Upper lobe of right lung (tissue), 1 donor: ENCODE data around the gene AIMP2. TPM values are rescaled to one million over a fixed set of nuclear protein-coding genes. Genes with fewer than 3 reads are reported as not detected.
A peak's percentile ranks its signal among the peaks of the same experiment; 100 is the strongest.

Experiments
- ATAC-seq: fragments of 200-7000 bp; cut with Tn5 transposase; one replicate; pipeline ENCODE4 v1.9.1; 2020; ENCODE audit warnings: mild to moderate bottlenecking, moderate library complexity
- DNase-seq: peaks from one replicate; pipeline ENCODE4 v3.0.0-alpha.2; 2020
- H3K27ac ChIP-seq: fragments of 200-600 bp; one replicate; pipeline ENCODE4 v1.8.0; 2022
- H3K27me3 ChIP-seq: fragments of 200-600 bp; one replicate; pipeline ENCODE4 v1.8.0; 2022; ENCODE audit warnings: mild to moderate bottlenecking
- H3K36me3 ChIP-seq: fragments of 200-600 bp; one replicate; pipeline ENCODE4 v1.8.0; 2022
- H3K4me1 ChIP-seq: fragments of 200-600 bp; one replicate; pipeline ENCODE4 v1.8.0; 2022
- H3K4me3 ChIP-seq: fragments of 200-600 bp; one replicate; pipeline ENCODE4 v1.8.0; 2022; ENCODE audit warnings: mild to moderate bottlenecking
- H3K9me3 ChIP-seq: fragments of 200-600 bp; one replicate; pipeline ENCODE4 v1.8.0; 2022
- intact Hi-C: fragments of 100-400 bp; cut with DNase I; formaldehyde crosslinking; loops from one replicate; pipeline ENCODE4 v1.11.0; 2022
- total RNA-seq: library from RNA; stranded (reverse); fragmentation: NEBNext Ultra II Directional; extraction: Animal tissue kit (Norgen Biotek cat#: 25700); gene quantifications from one replicate; pipeline ENCODE4 v1.2.1, GENCODE V29; 2021
- TF ChIP-seq, protein P1 (sequence below): fragments of 200-600 bp; IDR thresholded peaks from one replicate; pipeline ENCODE4 v1.8.0; 2022; ENCODE audit warnings: antibody characterized with exemption
- donor health status: DM: no; HTN: yes; CAD: no; lungs with severe emphysema.

AIMP2 gene
- total RNA-seq, 1 donor from 2014 or later = 20.3 TPM

- H3K27me3 ChIP-seq = no peaks in the 10 kb centered on the region
- H3K27ac ChIP-seq = peak overlapping the region; percentile 84
- H3K9me3 ChIP-seq = no peaks in the 10 kb centered on the region
- H3K4me3 ChIP-seq = peak overlapping the region; percentile 40
- ATAC-seq (peak; percentile 76), DNase-seq (peak; percentile 54)
- H3K36me3 ChIP-seq = peaks cover 74% of the 10 kb centered on the region
- intact Hi-C loops = no loop called here
- peaks cover 14% of the 10 kb centered on the region for H3K4me1 ChIP-seq
- TF ChIP-seq, protein P1, sequence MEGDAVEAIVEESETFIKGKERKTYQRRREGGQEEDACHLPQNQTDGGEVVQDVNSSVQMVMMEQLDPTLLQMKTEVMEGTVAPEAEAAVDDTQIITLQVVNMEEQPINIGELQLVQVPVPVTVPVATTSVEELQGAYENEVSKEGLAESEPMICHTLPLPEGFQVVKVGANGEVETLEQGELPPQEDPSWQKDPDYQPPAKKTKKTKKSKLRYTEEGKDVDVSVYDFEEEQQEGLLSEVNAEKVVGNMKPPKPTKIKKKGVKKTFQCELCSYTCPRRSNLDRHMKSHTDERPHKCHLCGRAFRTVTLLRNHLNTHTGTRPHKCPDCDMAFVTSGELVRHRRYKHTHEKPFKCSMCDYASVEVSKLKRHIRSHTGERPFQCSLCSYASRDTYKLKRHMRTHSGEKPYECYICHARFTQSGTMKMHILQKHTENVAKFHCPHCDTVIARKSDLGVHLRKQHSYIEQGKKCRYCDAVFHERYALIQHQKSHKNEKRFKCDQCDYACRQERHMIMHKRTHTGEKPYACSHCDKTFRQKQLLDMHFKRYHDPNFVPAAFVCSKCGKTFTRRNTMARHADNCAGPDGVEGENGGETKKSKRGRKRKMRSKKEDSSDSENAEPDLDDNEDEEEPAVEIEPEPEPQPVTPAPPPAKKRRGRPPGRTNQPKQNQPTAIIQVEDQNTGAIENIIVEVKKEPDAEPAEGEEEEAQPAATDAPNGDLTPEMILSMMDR = no peak
Observed at GRCh38 chr7:6026820-6027311, 17.8 kb downstream of the AIMP2 start.

DNA sequence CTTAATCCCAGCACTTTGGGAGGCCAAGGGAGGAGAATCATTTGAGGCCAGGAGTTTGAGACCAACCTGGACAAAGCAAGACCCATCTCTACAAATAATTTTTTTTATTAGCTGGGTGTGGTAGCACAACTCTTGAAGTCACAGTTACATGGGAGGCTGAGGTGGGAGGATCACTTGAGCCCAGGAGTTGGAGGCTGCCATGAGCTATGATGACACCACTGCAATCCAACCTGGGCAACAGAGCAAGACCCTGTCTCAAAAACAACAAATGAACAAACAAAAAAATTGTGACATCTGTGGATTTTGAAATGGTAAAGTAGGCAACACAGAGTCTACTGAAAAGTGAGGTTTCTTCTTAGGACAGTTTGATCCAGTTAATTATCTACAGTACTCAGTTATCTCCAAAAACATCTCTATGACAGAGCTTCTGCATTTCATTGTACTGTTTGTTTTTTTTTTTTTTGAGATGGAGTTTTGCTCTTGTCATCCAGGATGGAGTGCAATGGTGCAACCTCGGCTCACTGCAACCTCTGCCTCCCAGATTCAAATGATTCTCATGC, 18.8 kb downstream of the AIMP2 start:
- no peaks in the 10 kb centered on the region for H3K27me3 ChIP-seq
- intact Hi-C loops = no loop called here
- peaks cover 73% of the 10 kb centered on the region for H3K36me3 ChIP-seq
- H3K4me3 ChIP-seq = no peak overlapping the region
- H3K4me1 ChIP-seq = peaks cover 14% of the 10 kb centered on the region
- TF ChIP-seq, protein P1 = no peak
- H3K27ac ChIP-seq = peak overlapping the region; percentile 84
- DNase-seq (no peak), ATAC-seq (no peak)
- H3K9me3 ChIP-seq = no peaks in the 10 kb centered on the region

GRCh38 chr7:6028563-6028962, 19.5 kb downstream of the AIMP2 start:
- TF ChIP-seq, protein P1 = no peak
- H3K27me3 ChIP-seq = no peaks in the 10 kb centered on the region
- DNase-seq (no peak), ATAC-seq (no peak)
- no peak overlapping the region for H3K4me3 ChIP-seq
- H3K36me3 ChIP-seq = peaks cover 72% of the 10 kb centered on the region
- intact Hi-C loops = no loop called here
- H3K4me1 ChIP-seq = peaks cover 14% of the 10 kb centered on the region
- H3K9me3 ChIP-seq = no peaks in the 10 kb centered on the region
- no peak overlapping the region for H3K27ac ChIP-seq

- no peaks in the 10 kb centered on the region for H3K9me3 ChIP-seq
- TF ChIP-seq, protein P1 = no peak
- H3K36me3 ChIP-seq = peaks cover 71% of the 10 kb centered on the region
- DNase-seq (no peak), ATAC-seq (no peak)
- intact Hi-C loops = no loop called here
- H3K4me1 ChIP-seq = peaks cover 13% of the 10 kb centered on the region
- no peak within 1 kb of the TSS for H3K4me3 ChIP-seq
- H3K27ac ChIP-seq = no peak within 1 kb of the TSS
- no peaks in the 10 kb centered on the region for H3K27me3 ChIP-seq
Observed at GRCh38 chr7:6030988-6031387, 21.9 kb downstream of the AIMP2 start, which contains the start of gene ANKRD61. Gene ANKRD61, plus strand, starts transcription at chr7:6031376. Its CDS starts 0 bp downstream, at chr7:6031376.

DNA sequence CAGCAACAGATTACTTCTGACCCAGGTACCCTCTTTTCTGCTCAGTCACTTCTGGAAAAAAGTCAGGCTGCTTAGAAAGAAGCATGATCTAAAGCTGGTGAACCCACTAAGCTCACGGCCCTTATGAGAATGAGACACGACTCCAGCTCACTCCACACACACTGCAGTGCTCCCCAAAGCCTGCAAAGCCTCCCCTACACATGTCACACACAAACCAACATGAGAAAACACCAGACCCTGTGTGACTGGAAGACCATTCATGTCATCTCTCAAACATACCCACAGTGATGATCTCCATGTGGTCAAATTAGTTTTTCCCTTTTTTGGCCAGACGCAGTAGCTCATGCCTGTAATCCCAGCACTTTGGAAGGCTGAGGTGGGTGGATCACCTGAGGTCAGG, 22.5 kb downstream of the AIMP2 start:
- ATAC-seq (no peak), DNase-seq (no peak)
- H3K9me3 ChIP-seq = no peaks in the 10 kb centered on the region
- TF ChIP-seq, protein P1 = no peak
- H3K4me3 ChIP-seq = no peak overlapping the region
- H3K4me1 ChIP-seq = peaks cover 8% of the 10 kb centered on the region
- no peaks in the 10 kb centered on the region for H3K27me3 ChIP-seq
- no peak overlapping the region for H3K27ac ChIP-seq
- peaks cover 71% of the 10 kb centered on the region for H3K36me3 ChIP-seq
- intact Hi-C loops = no loop called here
